ENCODE measurements around the gene ARL8B. TPM values are rescaled to one million over a fixed set of nuclear protein-coding genes. Genes with fewer than 3 reads are reported as not detected.
"Not testable (repeated sequence)": the region's sequence is repeated elsewhere in the genome, so short reads cannot be mapped to it uniquely, and the experiment has no call there.

The ARL8B gene
- total RNA-seq, 1 experiment from 2014 or later: 52.4 TPM

GRCh38 chr3:5179036-5179435 lies 56.9 kb downstream of the ARL8B start:
- DNase-seq; H2AFZ ChIP-seq (ENCODE audit: low read length); H3K27ac ChIP-seq (ENCODE audit: low read length); H3K27me3 ChIP-seq (ENCODE audit: low read length); H3K4me2 ChIP-seq (ENCODE audit: low read depth, low read length, poor library complexity, severe bottlenecking); H3K79me2 ChIP-seq (ENCODE audit: low read length); H3K9me3 ChIP-seq (ENCODE audit: low read length); H3K9ac ChIP-seq (ENCODE audit: low read length); H3K4me3 ChIP-seq (ENCODE audit: low read length); H4K20me1 ChIP-seq (ENCODE audit: insufficient read depth, low read depth, low read length); H3K9me2 ChIP-seq (replicated peaks; ENCODE audit: insufficient read depth, low read length): not testable (repeated sequence)
- Histone ChIP-seq H3K4me1 (ENCODE audit: low read length) (peaks cover 21% of the 10 kb centered on the region), H3K36me3 (ENCODE audit: insufficient read depth, low read length) (peaks cover 35% of the 10 kb centered on the region)

DNA sequence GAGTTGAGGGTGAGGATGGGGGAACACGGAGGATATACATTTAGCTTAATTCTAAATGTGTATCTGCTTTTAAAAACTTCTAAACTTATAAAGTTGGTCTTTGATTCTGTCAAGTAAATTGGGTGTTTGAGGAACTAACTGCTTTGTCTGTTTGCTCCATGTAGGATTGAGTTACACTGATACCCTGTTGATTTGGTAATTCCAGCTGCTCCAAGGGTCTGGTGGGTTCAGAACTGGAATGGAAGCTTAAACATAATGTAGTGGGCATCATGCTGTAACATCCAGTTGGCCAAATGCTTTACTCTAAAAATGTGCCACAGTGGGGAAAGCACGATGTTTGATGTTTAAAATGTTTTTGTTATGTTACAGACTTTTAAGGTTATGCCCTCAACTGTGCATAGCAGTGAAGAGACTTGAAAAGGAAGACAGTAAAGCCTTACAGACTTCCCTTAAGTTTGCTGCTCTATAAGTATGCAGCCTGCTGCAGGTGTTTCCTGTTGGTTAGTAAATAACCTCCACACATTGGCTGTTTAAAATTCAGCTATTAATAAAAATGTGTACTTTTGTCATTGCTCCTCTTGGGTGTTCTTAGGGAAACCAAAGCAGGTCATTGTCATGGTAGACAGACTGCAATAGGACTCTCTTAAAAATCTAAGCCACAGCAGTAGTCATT lies 59.5 kb downstream of the ARL8B start:
- H3K9me3 ChIP-seq (ENCODE audit: low read length): no peaks in the 10 kb centered on the region
- H3K79me2 ChIP-seq (ENCODE audit: low read length): no peaks in the 10 kb centered on the region
- no peak overlapping the region for H3K4me3 ChIP-seq (ENCODE audit: low read length)
- no peaks in the 10 kb centered on the region for H4K20me1 ChIP-seq (ENCODE audit: insufficient read depth, low read depth, low read length)
- no peak overlapping the region for H3K9ac ChIP-seq (ENCODE audit: low read length)
- H3K36me3 ChIP-seq (ENCODE audit: insufficient read depth, low read length): peaks cover 25% of the 10 kb centered on the region
- no peak overlapping the region for H3K4me2 ChIP-seq (ENCODE audit: low read depth, low read length, poor library complexity, severe bottlenecking)
- no peak overlapping the region for H3K27ac ChIP-seq (ENCODE audit: low read length)
- H3K9me2 ChIP-seq (replicated peaks; ENCODE audit: insufficient read depth, low read length): no peaks in the 10 kb centered on the region
- no peaks in the 10 kb centered on the region for H3K27me3 ChIP-seq (ENCODE audit: low read length)
- DNase-seq: no peak
- no peak overlapping the region for H2AFZ ChIP-seq (ENCODE audit: low read length)
- peaks cover 26% of the 10 kb centered on the region for H3K4me1 ChIP-seq (ENCODE audit: low read length)

GRCh38 chr3:5183714-5184113 lies 61.6 kb downstream of the ARL8B start:
- not testable (repeated sequence) for H3K9me3 ChIP-seq (ENCODE audit: low read length); H3K9ac ChIP-seq (ENCODE audit: low read length)
- H3K79me2 ChIP-seq (ENCODE audit: low read length): peaks cover 12% of the 10 kb centered on the region

GRCh38 chr3:5184499-5184898 lies 62.4 kb downstream of the ARL8B start:
- DNase-seq: no peak
- no peaks in the 10 kb centered on the region for H3K9me3 ChIP-seq (ENCODE audit: low read length)
- H2AFZ ChIP-seq (ENCODE audit: low read length): no peak overlapping the region
- H3K79me2 ChIP-seq (ENCODE audit: low read length): peaks cover 20% of the 10 kb centered on the region
- no peak overlapping the region for H3K9ac ChIP-seq (ENCODE audit: low read length)
- H3K9me2 ChIP-seq (replicated peaks; ENCODE audit: insufficient read depth, low read length): no peaks in the 10 kb centered on the region
- H3K36me3 ChIP-seq (ENCODE audit: insufficient read depth, low read length): peaks cover 18% of the 10 kb centered on the region
- no peak overlapping the region for H3K4me3 ChIP-seq (ENCODE audit: low read length)
- H3K27me3 ChIP-seq (ENCODE audit: low read length): no peaks in the 10 kb centered on the region
- H3K4me1 ChIP-seq (ENCODE audit: low read length): peaks cover 23% of the 10 kb centered on the region
- H3K4me2 ChIP-seq (ENCODE audit: low read depth, low read length, poor library complexity, severe bottlenecking): no peak overlapping the region
- peaks cover 5% of the 10 kb centered on the region; the same call in 1 of the 2 replicates for H4K20me1 ChIP-seq (ENCODE audit: insufficient read depth, low read depth, low read length)
- no peak overlapping the region for H3K27ac ChIP-seq (ENCODE audit: low read length)

More at GRCh38 chr3:5183714-5184113, 61.6 kb downstream of the ARL8B start:
- H2AFZ ChIP-seq (ENCODE audit: low read length); H3K4me3 ChIP-seq (ENCODE audit: low read length); H3K27me3 ChIP-seq (ENCODE audit: low read length); H3K4me2 ChIP-seq (ENCODE audit: low read depth, low read length, poor library complexity, severe bottlenecking); H4K20me1 ChIP-seq (ENCODE audit: insufficient read depth, low read depth, low read length); H3K9me2 ChIP-seq (replicated peaks; ENCODE audit: insufficient read depth, low read length); DNase-seq; H3K27ac ChIP-seq (ENCODE audit: low read length): not testable (repeated sequence)
- Histone ChIP-seq H3K36me3 (ENCODE audit: insufficient read depth, low read length) (peaks cover 18% of the 10 kb centered on the region), H3K4me1 (ENCODE audit: low read length) (peaks cover 21% of the 10 kb centered on the region)

GRCh38 chr3:5185093-5185673 lies 63.1 kb downstream of the ARL8B start:
- no peak overlapping the region for H2AFZ ChIP-seq (ENCODE audit: low read length)
- H3K79me2 ChIP-seq (ENCODE audit: low read length): peaks cover 27% of the 10 kb centered on the region
- no peak overlapping the region for H3K4me2 ChIP-seq (ENCODE audit: low read depth, low read length, poor library complexity, severe bottlenecking)
- H3K9ac ChIP-seq (ENCODE audit: low read length): no peak overlapping the region
- no peak overlapping the region for H3K4me3 ChIP-seq (ENCODE audit: low read length)
- no peak overlapping the region for H3K27ac ChIP-seq (ENCODE audit: low read length)
- peaks cover 13% of the 10 kb centered on the region for H3K36me3 ChIP-seq (ENCODE audit: insufficient read depth, low read length)
- H4K20me1 ChIP-seq (ENCODE audit: insufficient read depth, low read depth, low read length): peaks cover 5% of the 10 kb centered on the region; the same call in 1 of the 2 replicates
- no peaks in the 10 kb centered on the region for H3K9me3 ChIP-seq (ENCODE audit: low read length)
- H3K4me1 ChIP-seq (ENCODE audit: low read length): peaks cover 28% of the 10 kb centered on the region
- no peaks in the 10 kb centered on the region for H3K9me2 ChIP-seq (replicated peaks; ENCODE audit: insufficient read depth, low read length)
- no peak for DNase-seq
- no peaks in the 10 kb centered on the region for H3K27me3 ChIP-seq (ENCODE audit: low read length)

DNA sequence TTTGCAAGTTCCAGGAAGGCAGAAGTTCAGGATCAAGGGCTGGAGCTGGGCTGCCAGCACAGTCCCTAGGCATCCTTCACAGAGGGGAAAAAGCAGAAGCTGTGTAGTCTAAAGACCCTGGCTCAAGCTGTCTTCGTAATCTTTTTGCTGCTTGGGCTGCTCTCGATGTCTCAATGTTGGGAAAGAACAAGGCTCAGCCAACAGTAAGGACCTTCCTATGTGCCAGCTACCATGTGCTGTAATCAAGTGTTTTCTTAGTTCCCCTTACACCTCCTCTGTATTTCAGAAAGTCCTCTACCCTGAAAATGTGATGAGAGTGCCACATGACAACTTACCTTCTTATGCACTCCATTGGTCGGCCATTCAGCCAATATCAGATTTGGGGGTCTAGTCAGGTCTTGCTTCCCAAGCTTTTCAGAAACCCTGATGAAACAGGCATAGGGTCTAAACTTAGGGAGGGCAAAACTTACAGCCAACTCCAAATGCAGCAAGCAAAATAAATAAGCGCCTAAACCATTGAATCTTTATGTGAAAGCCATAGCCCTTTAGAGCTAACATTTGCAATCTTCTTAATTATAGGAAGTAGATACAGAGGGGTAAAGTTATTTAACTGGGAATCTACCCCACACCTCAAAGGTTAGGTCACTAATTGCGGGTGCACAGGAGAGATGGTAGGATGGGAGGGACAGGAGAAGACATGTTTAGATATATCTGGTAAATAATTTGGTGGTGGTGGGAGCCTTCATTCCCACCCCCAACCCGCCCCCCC lies 64.2 kb downstream of the ARL8B start:
- Histone ChIP-seq H4K20me1 (ENCODE audit: insufficient read depth, low read depth, low read length) (peaks cover 5% of the 10 kb centered on the region; the same call in 1 of the 2 replicates), H3K9me3 (ENCODE audit: low read length) (no peaks in the 10 kb centered on the region), H3K36me3 (ENCODE audit: insufficient read depth, low read length) (peaks cover 6% of the 10 kb centered on the region), H3K4me3 (ENCODE audit: low read length) (peak overlapping the region; percentile 73), H3K79me2 (ENCODE audit: low read length) (peaks cover 37% of the 10 kb centered on the region), H3K9ac (ENCODE audit: low read length) (peak overlapping the region; percentile 62), H3K9me2 (replicated peaks; ENCODE audit: insufficient read depth, low read length) (no peaks in the 10 kb centered on the region), H3K4me2 (ENCODE audit: low read depth, low read length, poor library complexity, severe bottlenecking) (peak overlapping the region; percentile 78), H3K27me3 (ENCODE audit: low read length) (no peaks in the 10 kb centered on the region), H3K4me1 (ENCODE audit: low read length) (peaks cover 39% of the 10 kb centered on the region), H3K27ac (ENCODE audit: low read length) (no peak overlapping the region), H2AFZ (ENCODE audit: low read length) (no peak overlapping the region)
- DNase-seq: no peak

- Histone ChIP-seq H3K4me3 (ENCODE audit: low read length) (peak overlapping the region; percentile 73), H3K27ac (ENCODE audit: low read length) (no peak overlapping the region), H4K20me1 (ENCODE audit: insufficient read depth, low read depth, low read length) (peaks cover 5% of the 10 kb centered on the region; the same call in 1 of the 2 replicates), H3K36me3 (ENCODE audit: insufficient read depth, low read length) (0 out of 2 replicates have a peak, but pooled peaks cover under 1% of the 10 kb centered on the region), H3K27me3 (ENCODE audit: low read length) (no peaks in the 10 kb centered on the region), H3K9me2 (replicated peaks; ENCODE audit: insufficient read depth, low read length) (no peaks in the 10 kb centered on the region), H3K9ac (ENCODE audit: low read length) (peak overlapping the region; percentile 62), H3K79me2 (ENCODE audit: low read length) (peaks cover 43% of the 10 kb centered on the region), H3K4me1 (ENCODE audit: low read length) (peaks cover 44% of the 10 kb centered on the region), H3K4me2 (ENCODE audit: low read depth, low read length, poor library complexity, severe bottlenecking) (peak overlapping the region; percentile 78), H3K9me3 (ENCODE audit: low read length) (no peaks in the 10 kb centered on the region), H2AFZ (ENCODE audit: low read length) (peak overlapping the region; percentile 15; the same call in 1 of the 2 replicates)
- peak; percentile 59 for DNase-seq
These were observed 64.7 kb downstream of the ARL8B start for GRCh38 chr3:5186858-5187155.

Measured in Karpas-422 (cell line).